Kidney epithelial cell (primary cell): ENCODE results near the gene GDI2. TPM values are rescaled to one million over a fixed set of nuclear protein-coding genes. Genes with fewer than 3 reads are reported as not detected.

Source experiments
- DNase-seq: peaks from one replicate; pipeline ENCODE4 v3.0.0-alpha.2; 2010; ENCODE audit warnings: low read depth
- H3K27me3 ChIP-seq: 2 replicates; pipeline ENCODE4 v1.6.0; 2011; ENCODE audit warnings: low read length; ENCODE audit not compliant: control insufficient read depth, insufficient read depth
- H3K36me3 ChIP-seq: 2 replicates; pipeline ENCODE4 v1.5.1; 2011; ENCODE audit warnings: low read length; ENCODE audit not compliant: control insufficient read depth, insufficient read depth
- H3K4me3 ChIP-seq: 2 replicates; pipeline ENCODE4 v1.5.1; 2011; ENCODE audit warnings: low read depth, mild to moderate bottlenecking, control low read depth, low read length
- CTCF ChIP-seq: IDR thresholded peaks from 2 replicates; pipeline ENCODE4 v1.5.1; 2011; ENCODE audit warnings: mild to moderate bottlenecking, moderate library complexity, low read length, control low read depth, inconsistent platforms; ENCODE audit not compliant: insufficient read depth, poor library complexity, severe bottlenecking
- total RNA-seq: library from RNA; depleted of rRNA; stranded (reverse); fragments of >200 nt; gene quantifications from 2 replicates; pipeline ENCODE4 v1.2.3, GENCODE V29; 2015

The GDI2 gene
- total RNA-seq, 1 donor from 2014 or later = 328 TPM

DNA sequence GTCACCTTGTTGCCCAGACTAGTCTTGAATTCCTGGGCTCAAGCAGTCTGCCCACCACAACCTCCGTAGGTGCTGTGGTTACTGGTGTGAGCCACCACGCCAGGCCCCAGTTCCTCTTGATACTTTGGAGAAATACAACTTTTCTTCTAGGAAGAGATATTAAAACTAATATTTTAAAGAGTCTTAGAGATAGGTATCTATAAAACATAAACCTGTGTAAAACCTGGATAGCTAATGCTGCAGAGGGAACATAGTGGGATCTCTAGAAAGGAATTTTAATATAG lies 4.8 kb upstream of the GDI2 start:
- Histone ChIP-seq H3K4me3 (no peak overlapping the region), H3K27me3 (no peaks in the 10 kb centered on the region), H3K36me3 (no peaks in the 10 kb centered on the region)
- no peak for TF ChIP-seq CTCF
- no peak for DNase-seq

GRCh38 chr10:5817322-5818047 lies 4.3 kb upstream of the GDI2 start:
- no peak for TF ChIP-seq CTCF
- Histone ChIP-seq H3K4me3 (no peak overlapping the region), H3K27me3 (no peaks in the 10 kb centered on the region), H3K36me3 (no peaks in the 10 kb centered on the region)
- no peak for DNase-seq

DNA sequence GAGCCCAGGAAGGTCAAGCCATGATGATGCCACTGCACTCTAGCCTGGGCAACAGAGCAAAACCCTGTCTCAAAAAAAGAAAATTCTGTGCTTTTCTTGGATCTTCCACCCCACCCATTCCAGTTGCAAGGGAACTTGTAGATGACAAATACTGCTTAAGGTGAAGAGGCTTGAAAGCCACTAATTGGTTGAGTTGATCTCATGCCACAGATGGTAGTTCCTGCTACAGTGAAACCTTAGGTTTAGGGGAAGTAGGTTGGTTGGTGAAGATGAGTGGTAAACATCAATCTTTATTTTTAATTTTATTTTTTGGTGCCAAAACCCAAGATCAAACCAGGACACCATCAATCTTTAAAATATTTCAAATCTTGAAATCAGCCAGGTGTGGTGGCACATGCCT lies 2.9 kb upstream of the GDI2 start:
- Histone ChIP-seq H3K36me3 (no peaks in the 10 kb centered on the region), H3K4me3 (no peak overlapping the region), H3K27me3 (no peaks in the 10 kb centered on the region)
- DNase-seq = no peak
- no peak for TF ChIP-seq CTCF

DNA sequence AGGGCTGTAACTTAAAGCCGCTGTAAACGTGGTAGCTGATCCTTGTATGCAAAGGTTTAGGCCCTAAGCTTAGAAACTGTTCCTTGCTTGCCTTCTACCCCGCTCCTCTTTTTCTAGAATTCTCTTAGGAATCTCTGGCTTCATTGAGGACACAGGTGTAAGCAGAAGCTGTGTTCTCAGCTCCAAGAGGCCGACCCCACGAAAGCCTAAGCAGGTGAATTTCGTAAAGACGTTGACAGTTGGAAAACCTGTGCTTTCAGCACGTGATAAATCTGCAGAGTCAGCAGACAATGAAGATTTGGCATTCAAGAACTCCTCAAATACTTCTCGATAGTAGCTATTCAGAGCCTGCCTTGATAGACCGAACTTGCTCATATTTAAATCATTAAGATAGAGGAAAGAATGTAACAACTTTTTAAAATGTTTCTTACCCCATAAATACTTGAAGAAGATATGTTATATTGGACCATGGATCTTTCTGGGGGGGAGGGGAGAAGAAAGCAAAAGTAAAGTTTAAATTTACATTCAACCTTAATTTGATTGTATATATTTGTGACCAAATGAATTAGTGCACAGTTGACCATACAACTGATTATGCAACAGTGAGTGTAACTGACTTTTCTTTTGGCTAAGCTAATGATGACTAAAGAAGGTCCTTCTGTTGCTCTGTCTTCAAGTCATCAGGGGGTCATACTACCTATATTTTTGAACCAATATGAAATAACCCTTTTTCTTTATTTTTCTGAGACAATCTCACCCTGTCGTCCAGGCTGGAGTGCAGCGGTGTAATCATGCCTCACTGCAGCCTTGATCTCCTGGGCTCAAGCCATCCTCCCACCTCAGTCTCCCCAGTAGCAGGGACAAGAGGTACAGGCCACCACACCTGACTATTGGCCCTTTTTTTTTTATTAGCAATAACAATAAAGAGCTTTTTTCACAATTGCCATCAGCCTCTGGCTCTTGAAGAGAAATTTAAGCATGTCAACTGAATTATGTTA lies 1.2 kb upstream of the GDI2 start:
- TF ChIP-seq CTCF = no peak
- Histone ChIP-seq H3K36me3 (no peaks in the 10 kb centered on the region), H3K4me3 (peak overlapping the region; percentile 97), H3K27me3 (no peaks in the 10 kb centered on the region)
- no peak for DNase-seq

- Histone ChIP-seq H3K36me3 (no peaks in the 10 kb centered on the region), H3K4me3 (peak overlapping the region; percentile 97), H3K27me3 (no peaks in the 10 kb centered on the region)
- no peak for TF ChIP-seq CTCF
- no peak for DNase-seq
Measured at GRCh38 chr10:5813091-5813340, 218 bp downstream of the GDI2 start.
